Stimulated activated CD8-positive, alpha-beta memory T cell treated with anti-CD3 and anti-CD28 coated beads, Interleukin-15, amount 100 ng/mL, for 1 hour (primary cell): ENCODE measurements around the gene FOXP2.
"Not testable (repeated sequence)": the region's sequence is repeated elsewhere in the genome, so short reads cannot be mapped to it uniquely, and the experiment has no call there.

Experiments used
- DNase-seq: peaks from one replicate; pipeline ENCODE4 v3.0.0-alpha.2; 2020; ENCODE audit warnings: low read depth

FOXP2 gene

DNA sequence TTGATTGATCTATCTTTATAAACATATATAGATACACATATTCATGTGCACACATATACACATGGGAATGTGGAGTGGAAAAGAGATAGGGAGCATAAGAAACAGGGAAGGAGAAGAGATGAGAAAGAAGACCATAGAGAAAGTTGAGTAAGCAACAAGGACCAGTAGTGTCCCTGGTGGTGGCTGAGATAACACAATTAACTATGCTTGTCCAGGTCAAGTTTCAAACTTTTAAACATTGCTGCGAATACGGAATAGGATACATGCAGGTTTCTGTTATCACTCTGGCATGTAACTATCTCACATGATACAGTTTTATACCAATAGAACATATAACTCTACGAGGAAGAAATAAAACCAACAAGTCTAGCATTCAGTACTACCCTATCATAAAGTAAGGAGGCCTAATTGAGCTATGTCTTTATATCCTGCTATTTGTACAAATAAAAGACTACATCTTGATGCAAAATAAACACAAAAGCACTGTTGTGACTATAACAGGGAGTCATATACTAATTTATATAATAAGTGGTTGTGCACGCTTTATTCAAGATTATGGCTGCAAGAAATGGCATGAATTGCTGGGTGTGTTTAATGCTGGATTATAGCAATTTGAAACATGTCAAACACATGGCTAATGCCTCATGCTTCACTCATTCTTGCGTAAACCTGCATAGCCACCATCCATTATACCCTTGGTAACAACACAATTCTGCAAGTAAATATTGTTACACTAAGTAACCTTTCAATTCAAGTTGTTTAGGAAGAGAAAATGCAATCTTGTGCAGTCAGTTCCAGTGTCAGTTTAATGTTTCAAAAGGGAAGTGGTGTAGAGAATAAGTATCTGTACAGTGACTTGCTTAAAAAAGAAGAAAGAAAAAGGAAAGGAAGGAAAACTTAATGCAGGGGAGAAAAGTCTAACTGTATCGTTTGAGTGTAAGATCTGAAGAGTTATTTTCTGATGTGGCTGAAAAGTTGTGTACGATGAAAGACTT, 8.2 kb downstream of the FOXP2 start:
- no peak for DNase-seq

DNA sequence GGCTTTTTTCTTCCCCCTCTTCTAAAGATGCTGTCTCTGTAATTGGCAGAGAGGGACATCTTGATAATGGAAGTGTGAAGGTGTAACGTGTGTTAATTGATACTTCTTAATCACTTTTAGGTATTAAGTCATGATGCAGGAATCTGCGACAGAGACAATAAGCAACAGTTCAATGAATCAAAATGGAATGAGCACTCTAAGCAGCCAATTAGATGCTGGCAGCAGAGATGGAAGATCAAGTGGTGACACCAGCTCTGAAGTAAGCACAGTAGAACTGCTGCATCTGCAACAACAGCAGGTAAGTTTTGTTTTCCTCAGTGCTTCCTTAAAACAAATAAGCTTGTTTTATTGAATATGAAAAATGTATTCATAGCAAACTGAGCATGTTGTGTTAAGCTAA, 11.8 kb downstream of the FOXP2 start:
- DNase-seq, result no peak

DNA sequence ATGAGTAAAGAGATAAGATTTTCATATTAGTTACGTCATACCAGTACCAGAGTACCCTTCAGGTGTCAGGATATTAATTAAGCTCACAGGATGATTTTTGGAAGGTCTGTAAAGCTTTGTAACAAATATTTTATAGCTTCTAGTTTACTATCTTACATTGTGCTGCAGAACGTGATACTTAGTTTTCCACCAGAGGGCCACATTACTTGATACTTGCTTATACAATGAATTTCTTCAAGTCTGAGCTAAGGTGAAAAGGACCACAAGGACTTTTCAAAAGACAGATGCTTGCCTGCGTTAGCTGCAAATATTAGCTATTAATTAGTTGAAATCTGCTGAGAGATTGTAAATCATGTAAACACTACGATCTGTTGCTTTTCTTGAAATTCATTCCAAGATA, 12.2 kb downstream of the FOXP2 start:
- no peak for DNase-seq

DNA sequence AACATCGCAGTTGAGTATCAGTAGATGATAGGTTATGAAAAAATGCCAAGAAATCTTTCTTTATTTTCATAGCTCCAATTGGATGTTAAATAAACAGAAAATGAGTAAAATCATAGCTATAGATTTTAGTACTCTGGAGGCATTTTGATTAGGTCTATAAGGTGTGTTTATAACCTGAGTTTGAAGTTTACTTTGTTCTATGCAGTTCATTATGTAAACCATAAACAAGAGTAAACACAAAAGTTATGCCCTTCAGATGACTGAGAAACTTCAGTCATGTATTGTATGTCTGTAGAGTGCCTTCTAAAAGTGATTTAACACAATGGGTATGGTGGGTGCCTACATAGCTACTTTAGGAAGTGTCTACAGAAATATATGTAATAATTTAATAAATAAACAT, 13.6 kb downstream of the FOXP2 start:
- no peak for DNase-seq

DNA sequence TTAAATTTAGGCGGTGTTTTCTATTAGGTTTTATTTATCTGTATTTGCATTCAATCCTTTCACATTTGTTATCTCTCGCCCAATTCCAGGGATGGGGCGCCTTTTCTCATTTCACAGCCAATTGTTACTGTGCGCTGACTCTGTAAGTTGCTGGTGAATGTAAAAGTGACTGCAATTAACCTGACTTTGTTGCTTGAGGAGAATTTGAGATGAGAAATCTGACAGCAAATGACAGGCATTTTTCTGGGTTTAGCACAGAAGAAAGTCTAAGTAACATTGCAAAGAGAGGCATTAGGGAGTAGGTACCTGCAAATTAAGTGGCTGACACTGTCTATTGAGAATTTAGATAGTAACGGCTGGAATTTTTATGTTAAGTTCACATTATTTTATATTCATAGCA, 16.6 kb downstream of the FOXP2 start:
- DNase-seq, result no peak

DNA sequence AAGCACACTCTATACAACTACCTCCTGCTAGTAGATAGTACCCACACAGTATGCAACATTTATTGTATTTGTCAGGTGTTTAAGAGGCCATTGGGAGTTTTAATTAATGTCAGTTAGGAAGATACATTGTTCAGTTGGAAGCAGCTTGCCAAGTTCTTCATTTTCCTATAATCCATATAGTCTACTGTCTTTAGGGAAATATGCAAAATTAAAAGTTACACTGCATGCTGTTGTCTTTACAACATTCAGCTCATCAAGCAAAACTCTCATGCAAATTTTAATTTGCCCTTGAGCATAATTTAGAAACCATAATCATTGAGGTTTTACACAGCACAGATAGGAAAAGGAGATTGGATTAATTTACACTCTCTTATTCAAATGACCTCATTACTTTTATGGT, 17.4 kb downstream of the FOXP2 start:
- DNase-seq, result no peak

DNA sequence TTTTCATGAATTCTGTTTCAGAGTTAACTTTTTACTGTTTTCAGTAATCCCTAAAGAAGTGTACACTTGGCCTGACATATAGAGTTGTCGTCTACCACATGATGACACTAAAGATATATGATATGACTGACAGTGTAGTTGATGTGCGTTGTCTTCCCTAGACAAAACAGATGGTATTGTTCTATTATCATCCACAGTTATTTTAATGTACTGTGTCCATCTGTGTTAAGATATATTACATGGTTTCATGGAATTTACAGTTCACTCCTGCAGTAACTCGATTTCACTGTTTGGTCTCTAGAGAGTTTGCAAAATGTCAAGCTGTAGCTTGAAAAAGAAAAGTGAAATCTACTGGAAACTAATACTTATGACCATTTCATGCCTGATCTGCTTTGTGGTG, 18.1 kb downstream of the FOXP2 start:
- no peak for DNase-seq

DNA sequence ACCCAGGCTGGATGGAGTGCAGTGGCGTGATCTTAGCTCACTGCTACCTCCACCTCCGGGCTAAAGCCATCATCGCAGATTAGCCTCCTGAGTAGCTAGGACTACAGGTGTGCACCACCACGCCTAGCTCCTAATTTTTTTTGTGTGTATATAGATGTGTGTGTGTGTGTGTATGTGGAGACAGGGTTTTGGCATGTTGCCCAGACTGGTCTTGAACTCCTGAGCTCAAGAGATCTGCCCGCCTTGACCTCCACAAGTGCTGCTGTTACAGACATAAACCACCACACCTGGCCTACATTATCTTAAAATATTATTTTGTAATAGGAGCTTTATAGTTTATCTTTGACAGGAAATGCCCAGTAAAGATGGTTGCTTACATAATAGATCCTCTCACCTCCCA, 25.0 kb downstream of the FOXP2 start:
- no peak for DNase-seq

DNA sequence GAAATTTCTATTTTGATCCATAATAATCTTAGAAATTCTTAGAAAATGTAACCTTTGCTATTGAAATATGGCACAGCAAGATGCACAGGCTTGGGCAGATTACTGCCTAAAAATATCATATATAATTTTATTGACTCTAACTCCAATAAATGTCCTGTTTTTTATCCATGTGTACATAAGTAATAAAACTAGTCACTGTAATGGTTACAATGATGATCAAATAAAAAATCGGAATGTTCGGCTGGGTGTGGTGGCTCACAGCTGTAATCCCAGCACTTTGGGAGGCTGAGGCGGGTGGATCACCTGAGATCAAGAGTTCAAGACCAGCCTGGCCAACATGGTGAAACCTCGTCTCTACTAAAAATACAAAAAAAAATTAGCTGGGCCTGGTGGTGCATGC, 26.3 kb downstream of the FOXP2 start:
- DNase-seq, result not testable (repeated sequence)

DNA sequence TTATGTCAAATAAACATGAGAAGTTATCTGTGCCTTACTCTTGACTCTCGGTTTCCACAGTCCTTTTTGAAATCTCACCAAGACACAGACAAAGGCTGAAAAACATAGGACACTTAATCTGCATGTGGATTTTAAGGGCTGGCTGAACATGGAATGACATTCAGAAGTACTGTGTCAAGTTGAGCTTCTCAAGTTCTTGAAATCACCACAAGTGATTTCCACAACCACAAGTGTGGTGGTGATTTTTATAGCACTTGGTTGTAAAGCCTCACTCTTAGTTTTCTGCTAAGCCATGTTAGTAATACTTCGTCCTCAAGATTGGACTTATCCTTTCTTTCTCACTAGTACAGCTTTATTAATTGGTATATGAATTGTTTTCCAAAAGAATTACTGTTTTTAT, 29.6 kb downstream of the FOXP2 start:
- no peak for DNase-seq

DNA sequence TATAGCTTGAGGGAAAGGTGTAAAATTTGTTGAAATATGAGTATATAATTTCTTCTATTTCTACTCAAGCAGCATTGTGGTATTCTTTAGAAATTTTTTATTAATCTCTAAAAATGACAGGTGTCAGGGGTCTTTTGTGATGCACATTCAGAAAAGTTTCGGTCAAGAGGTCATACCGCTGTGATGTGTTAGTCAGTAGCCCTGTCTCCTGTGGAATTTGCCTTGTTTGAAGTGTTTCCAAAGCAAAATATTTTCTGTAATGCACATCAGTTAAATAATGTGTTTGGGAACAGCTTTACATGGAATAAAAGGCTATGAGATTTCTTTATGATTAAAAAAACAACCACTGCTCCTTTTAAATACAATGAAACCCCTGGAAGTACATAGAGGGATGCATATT, 35.8 kb downstream of the FOXP2 start:
- DNase-seq, result no peak

DNA sequence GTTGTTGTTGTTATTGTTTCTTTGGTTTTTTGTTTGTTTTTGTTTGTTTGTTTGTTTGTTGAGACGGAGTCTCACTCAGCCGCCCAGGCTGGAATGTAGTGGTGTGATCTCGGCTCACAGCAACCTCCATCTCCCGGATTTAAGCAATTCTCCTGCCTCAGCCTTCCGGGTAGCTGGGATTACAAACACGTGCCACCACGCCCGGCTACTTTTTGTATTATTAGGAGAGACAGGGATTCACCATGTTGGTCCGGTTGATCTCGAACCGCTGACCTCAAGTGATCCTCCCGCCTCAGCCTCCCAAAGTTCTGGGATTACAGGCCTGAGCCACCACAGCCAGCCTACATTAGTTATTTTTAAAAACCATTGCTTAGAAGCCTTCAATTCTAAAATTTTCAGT, 45.0 kb downstream of the FOXP2 start:
- DNase-seq, result no peak

DNA sequence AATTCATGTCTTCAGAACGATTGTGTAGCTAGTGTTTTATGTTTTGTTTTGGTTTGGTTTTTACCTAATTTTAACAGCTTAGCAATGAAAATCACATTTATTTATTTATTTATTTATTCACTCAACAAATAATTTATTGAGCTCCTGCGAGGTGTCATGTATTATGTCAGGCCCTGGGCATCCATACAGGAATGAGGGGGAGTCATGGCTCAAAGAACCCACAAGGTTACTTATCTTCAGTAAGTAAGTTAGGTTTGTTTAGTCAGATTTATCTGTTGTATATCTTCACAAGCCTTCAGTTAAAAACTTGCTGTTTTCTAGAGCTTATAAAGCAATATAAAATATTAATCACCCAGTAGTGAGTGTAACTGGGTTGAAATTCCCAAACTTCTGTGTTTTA, 45.4 kb downstream of the FOXP2 start:
- DNase-seq, result no peak

DNA sequence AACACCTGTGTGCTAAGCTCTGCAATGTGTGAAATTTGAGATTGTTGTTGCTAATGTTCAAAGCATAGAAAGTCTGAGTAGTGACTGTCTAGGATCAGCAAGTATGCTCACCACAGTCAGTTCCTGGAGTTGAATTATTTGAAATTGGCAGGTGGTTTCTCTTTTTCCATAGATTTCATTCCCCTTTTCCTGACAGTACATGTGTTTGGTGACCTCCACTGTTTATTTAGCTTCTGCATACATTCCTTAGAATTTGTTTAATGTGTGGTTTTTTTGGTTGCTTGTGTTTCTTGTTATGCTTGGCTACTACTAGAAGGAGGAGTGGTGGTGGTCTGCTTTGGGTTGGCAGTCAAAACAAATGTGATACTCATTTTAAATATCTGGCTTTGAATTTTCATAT, 52.3 kb downstream of the FOXP2 start:
- DNase-seq, result no peak

DNA sequence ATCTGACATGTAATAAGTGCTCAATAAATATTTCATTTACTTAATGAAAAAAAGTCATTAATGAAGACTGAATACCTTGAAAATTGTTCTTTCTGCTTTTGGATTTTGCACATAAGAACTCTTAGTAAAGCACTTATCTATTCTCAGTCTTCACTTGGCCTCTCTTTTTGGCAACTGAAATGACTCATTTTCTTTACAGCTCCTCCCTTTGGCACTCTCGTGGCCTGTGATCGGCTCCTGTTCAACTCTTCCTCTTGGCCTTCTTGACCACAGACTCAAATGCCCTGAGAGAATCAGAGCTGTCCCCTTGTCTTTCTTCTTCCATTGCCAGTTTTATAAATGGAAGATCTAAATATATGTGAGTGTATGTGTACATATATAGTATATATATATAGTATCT, 54.2 kb downstream of the FOXP2 start:
- DNase-seq, result no peak

DNA sequence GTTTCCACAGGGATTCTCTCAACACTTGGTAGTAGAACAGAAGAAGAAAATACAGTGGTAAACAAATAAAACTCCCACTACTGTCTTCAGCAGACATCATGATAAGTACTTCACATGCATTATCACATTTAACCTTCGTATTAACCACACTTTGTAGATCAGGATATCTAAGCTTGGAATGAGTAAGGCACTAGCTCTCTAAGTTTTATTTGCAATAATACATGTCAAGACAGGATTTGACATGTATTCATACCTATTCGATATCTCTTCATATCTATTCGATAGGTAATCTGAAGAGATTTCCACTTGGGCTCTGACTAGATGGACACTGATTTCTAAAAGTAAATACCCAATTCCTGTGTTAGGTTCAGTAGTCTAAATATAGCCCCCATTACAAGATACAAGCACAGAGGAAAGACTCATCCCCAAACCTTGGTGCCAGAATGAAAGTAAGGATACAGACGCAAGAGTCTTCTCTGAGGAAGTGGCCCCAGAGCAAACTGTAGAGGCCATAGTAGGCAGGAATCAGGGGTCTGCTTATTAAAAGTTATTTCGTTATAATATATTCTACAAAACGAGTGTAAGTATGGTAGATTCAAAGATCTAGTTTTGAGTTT, 58.4 kb downstream of the FOXP2 start:
- no peak for DNase-seq

DNA sequence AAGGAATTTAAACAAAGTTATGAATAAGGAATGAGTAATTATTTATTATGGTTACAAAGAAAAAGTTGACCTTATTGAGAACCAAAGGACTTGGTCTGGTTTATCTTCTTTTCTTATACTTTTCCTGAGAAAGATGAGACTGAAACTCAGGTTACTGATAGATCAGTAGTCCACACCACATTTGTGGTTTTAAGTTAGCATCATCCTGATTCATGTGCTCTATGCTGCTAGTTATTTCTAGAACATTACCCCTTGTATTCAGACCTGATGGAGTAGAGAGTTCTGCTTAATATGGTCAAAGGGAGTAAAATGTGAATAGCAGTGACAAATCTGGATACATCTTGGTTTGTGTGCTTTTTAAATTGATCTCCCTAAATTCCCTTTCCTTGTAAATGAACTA, 63.8 kb downstream of the FOXP2 start:
- DNase-seq, result no peak

DNA sequence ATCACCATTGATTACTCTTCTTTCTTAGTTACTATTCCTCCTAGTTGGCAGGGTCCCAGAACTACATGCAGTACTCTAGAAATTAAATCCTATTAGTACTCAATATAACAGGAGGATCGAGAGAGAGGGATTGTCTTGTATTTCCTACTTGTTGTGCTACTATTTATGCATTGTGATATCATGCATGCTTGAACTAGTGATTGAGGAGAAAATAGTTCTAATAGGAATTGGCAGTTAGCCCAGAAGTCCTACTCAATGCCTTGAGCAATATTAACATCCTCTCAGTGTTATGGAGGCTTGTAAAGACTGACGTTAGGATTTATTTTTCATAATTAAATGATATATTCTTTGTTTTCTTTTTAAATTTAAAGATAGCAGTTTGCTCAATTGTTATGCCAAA, 67.4 kb downstream of the FOXP2 start:
- DNase-seq, result no peak

DNA sequence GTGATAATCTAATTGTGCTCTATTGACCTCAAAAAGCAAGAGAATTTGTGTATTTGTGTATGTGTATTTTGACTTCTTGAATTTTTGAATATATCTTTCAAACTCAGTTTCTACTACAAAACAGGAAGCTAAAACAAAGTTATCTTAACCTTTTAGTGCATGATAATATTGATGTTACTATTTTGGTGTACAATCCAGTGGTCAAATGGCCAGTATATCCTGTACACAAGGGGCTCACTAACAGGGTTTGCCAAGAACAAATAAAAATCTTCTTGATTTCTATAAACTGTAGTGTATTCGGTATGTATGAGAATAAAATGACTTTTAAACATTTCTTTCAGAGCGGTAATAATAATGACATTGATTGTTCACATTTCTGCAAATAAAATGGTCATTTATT, 69.6 kb downstream of the FOXP2 start:
- no peak for DNase-seq

DNA sequence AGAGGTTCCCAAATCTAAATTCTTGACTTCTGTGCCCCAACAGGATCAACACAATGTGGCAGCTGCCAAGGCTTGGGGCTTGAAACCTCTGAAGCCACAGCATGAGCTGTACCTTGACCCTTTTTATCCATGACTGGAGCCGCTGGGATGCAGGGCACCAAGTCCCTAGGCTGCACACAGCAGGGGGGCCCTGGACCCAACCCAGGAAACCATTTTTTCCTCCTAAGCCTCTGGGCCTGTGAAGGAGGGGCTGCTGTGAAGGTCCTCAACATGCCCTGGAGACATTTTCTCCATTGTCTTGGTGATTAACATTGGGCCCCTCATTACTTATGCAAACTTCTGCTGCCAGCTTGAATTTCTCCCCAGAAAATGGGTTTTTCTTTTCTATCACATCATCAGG, 72.6 kb downstream of the FOXP2 start:
- DNase-seq, result no peak

DNA sequence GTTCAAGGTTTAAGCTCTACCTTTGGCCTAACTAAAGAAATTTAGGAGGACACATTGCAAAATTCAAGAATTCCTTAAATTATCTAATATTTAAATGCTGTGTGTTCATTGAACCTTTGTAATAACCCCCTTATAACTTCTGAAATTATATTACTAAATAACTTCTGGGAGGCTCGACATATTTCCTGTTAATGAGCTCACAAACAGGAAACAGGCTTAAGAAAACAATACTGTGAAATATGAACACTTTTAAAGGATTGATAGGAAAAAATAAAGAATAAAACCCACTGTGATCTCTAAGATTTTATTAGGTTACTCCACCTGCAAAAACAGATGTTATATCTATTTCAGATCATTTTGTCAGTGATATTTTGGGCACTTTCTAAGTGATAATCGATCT, 74.1 kb downstream of the FOXP2 start:
- DNase-seq, result no peak

DNA sequence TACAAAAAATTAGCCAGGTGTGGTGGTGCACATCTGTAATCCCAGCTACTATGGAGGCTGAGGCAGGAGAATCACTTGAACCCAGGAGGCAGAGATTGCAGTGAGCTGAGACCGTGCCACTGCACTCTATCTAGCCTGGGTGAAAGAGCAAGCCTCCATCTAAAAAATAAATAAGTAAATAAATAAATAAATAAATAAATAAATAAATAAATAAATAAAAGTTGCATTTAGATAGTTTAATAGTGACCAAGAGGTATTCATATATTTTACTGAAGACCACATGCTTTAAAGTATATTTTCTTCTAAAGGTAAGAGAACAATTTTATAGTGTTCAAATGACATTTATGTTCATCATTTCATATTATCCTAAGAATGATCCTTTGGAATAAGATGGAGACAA, 82.9 kb downstream of the FOXP2 start:
- DNase-seq, result not testable (repeated sequence)

DNA sequence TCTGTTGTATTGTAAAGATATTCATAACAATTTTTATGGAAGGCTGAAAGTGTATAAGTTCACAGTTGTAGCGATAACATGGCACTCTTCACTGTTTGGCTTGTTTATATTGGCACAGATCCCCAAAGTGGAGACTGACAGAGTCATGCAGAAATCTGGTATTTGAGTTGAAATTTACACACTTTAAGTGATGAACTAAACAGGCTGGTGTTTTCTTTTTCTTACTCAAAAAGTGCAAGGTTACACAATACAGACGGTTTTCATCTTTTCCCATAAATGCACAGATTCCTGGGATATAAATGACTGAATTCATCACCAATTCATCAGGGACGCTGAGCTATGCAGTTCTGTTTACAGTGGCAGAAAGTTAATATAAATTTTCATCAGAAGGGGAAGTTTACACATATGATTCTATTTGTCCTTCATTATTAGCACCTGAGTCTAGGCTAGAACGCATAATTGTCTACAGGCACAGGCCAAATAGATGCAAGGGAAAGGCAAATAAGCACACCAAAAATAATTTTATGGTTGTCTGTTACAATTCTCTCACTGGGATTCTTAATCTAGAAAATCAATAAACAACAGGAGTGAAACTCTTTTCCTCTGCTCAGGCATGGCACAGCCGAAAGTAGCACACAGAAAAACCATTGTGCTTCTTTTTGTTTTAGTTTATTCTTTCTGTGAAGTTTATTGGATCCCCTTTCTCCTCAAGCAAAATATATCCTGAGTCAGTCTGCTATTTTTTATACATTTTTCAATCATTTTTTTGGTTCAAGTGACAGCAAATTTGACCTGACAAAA, 88.0 kb downstream of the FOXP2 start:
- DNase-seq, result no peak
